HG03066 (cell line): ENCODE data around the gene USP6NL.

Experiments used
- ATAC-seq: cut with Tn5 transposase; IDR thresholded peaks from one replicate; pipeline ENCODE4 v1.9.1; 2021; ENCODE audit warnings: low read depth; ENCODE audit not compliant: unreplicated experiment

The USP6NL gene

DNA sequence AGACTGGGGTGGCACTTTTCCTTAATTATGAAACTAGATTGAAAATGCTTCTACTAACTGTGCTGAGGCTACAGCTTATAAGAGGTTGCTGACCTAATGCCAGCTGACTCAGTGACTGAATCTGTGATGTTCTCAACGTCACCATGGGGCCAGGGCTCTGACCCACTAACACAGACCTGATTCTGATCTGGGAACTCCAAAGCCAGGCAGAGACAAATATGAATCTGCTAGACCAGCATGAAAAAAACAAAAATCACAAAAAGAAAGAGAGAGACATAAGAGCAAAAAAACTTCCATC, 16.1 kb downstream of the USP6NL start:
- ATAC-seq = no peak

DNA sequence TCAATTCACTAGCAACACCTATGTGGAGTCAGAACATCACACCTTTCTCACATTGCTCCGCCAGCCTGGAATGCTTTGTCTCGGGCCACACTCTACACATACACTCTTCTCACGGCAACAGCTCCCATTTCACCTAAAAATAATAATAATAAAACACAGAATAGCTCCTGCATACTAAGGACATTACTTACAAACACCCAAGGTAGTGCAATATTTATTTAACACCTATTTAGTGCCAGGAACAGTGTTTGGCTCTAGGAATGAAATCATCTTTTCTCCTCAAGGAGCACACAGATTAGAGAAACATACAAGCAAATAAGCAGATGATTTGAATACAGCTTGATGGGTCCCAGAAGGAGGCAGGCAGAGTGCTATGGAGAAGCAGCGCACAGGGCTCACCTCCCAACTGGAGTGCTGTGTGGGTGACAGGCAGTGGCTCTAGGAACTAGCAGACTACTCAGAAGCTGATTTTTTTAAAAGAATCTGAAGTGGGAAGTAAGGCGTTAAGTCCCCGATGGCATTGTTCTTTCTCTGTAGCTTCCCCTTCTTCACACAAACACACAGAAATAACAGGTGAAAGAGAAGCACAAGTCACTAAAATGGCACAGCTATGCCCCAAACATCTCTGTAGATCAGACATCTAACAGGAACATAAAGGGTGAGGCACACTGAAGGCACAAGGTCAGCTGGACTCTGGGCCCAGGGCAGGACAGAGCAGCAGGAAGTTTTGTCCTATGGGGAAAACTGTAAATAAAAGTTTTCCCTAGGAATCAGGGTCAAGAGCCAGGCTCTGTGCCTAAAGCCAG, 16.7 kb downstream of the USP6NL start:
- no peak for ATAC-seq

DNA sequence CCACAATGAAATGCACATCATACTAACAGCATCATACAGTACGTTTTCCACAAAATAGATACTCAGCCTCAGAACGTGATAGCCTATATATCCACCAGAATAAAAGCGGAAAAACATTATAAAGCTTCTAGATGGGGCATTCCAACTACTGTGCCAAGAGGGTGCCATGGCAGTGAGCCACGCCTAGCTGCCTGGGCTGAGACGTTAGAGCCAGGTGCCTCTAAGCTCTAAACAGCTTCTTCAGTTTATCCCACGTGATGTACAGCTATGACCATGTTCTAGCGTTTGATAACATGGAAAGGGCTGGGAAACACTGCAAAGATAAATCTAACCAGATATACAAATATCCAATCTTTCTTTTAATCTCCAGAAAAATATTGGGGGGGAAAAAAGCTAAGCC, 17.8 kb downstream of the USP6NL start:
- no peak for ATAC-seq

DNA sequence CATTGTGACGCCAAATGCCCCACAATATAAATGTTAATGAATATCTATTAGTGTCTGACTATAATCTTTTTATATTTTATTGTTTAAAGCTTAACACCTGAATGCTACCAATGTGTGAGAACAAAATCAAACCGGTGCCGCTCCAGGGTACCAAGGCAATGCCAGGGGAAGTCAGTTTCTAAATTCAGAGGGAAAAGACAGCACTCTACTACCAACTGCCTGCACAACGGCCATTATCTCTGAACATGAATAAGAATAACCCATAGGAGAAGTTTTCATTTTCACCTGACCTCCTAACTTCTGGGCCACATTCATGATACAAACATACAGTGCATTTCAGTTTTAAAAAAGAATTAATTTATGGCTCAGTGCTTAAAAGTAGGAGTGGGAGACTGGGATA, 21.7 kb downstream of the USP6NL start:
- no peak for ATAC-seq

DNA sequence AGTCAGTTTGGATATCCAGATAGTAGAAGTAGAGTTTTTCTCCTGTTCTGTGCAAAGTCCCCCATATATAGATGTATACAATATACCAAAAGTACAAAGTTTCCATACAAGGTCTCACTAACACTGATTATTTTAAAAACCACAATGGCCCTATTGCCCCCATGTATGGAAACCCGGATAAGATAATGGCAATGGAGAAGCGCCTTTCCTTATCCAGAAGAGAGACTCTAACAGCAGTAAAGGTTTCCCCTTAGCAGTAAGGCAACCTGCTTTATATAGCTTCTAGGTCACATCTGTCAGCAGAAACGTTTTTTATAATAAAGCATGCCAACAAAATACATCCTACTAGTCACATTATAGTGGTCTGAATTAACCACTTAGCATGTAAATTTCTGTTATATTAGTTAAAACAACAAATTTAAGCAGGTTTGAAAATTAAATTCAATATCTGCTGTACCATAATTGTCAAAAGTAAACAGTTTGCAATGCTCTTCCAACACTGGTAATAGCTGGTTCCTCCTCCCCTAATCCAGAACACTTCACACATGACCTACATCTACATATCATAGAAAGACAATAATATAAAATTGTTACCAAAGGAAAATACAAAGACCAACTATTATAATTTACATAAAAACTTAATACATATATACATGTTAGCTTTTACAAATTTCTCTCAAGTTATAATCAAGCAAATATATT, 22.4 kb downstream of the USP6NL start:
- ATAC-seq = no peak

DNA sequence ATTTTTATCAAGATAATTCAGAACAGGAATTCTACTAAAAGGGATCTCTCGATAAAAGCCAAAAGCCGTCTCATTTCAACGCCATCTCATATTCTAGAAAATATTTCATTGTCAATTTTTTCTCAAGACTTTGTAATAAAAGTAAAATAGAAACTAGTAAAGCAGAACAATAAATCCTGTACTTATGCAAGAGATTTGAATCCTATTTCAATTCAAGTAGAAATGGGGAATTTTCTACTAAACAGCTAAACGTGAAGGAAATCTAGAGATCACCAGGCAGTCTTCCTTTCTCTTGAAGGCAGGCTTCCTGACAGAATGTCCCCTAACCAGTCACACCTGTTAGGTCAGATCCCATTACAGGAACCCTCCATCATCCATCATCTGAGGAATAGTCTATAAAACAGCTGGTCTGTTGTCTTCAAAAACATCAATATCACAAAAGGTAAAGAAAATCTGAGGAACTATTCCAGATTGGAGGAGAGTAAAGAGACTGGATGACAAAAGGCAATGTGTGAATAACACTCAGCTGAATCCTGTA, 23.7 kb downstream of the USP6NL start:
- no peak for ATAC-seq

DNA sequence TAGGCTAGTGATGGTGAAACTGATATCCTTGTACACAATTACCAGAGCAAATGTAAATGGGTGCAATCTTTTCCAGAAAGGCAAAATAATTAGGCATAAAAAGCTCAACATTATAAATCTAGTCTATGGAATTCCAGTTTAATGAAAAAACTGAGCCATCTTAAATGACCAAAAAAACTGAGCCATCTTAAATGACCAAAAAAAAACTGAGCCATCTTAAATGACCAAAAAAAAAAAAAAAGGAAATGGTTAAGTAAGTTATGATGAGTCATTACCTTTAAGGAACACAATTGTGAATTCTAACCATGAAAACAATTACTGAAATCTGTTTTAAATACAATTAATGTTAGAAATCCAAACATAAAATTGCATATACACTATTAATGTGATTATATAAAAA, 25.3 kb downstream of the USP6NL start:
- no peak for ATAC-seq

DNA sequence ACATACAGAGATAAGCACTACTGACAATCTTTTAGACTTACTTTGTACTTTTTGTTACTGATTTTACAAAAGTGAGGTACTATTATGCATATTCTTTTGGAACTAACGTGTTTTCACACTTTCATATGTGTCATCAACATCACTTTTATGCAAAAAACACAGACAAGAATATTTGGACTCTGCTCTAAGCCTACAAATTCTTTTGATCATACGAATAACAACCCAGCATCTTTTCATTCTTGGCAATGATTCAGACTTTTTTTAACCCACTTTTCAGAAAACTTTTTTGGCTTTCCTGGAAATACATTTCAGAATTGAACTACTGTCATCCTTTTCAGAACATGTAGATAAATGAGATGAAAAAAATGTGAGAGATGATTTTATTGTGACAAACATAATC, 30.2 kb downstream of the USP6NL start:
- no peak for ATAC-seq

DNA sequence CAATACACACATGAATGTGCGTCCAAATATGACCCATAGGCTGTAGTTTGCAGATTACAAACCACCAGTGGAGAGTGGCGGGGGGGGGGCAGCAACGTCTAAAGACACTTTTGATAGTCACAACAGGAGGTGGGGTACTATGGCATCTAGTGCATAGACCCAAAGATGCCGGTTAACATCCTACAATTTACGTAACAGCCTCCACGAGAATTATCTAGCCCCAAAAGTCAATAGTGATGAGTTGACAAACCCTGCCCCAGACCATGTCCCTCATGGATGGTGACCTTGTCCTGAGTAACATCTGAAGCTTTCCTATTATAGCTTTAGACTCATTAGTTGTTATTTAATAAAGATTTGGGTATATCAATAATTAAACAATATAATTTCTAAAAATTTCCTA, 31.6 kb downstream of the USP6NL start:
- no peak for ATAC-seq

DNA sequence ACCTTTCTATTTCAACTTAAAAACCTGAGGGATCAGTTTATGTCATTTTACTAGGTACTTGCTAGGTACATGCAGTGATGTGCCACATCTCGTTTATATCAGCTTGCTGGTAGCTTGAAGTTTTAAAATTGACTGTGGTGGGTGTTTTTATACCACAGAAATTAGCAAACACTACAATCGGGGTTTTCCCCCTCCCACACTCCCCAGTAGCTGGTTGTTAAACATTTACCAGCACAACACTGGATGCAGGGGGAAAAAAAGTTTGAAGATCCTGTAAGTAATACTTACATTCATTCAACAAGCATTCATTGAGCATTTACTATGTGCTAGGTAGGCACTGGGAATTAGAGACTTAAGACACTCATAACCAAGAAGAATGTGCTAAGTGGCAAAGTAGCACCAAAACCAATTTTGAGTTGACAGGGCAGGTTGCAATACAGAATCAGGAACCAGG, 32.6 kb downstream of the USP6NL start:
- ATAC-seq = peak; percentile 53

DNA sequence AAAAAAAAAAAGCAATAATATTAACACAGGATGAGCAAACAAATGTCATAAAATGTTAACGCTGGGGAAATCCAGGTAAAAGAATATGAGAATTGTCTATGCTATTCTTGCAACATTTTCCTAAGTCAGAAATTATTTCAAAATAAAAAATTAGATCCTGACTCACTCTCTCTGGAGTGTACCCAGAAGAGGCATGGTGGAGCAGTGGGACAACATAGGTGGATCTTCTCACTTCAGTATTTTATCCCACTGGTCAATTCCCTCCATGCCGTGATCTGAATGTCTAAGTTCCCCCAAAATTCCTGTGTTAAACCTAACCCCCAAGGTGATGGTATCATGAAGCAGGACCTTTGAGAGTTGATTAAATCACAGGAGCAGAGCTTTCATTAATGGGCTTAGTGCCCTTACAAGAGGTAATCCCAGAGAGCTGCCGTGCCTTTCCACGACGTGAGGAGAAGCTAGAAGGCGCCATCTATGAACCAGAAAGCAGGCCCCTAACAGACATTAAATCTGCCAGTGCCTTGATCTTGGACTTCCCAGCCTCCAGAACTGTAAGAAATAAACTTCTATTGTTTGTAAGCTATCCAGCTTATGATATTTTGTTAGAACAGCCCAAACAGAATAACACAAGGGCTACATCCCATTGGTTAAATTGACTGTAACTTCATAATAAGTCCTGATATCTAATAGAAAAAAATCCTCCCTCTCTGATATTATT, 35.2 kb downstream of the USP6NL start:
- no peak for ATAC-seq

DNA sequence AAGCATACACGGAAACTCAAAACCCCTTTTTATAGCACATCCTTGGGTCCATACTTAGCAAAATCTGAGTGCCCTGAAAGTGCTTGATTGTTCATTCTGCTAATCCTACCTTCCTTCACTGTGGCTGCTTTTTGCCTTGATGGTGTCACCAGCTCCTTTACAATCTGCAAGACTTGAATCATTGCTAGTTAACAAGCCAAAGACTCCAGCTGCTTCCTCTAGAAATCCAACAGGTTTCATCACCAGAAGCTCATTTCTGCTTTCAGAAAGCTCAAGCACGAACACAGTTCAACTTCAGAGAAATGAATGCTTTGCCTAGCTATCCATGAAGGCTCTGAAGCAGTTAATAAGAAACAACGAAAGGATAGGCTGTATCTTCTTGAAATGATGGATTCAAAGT, 38.0 kb downstream of the USP6NL start:
- ATAC-seq = peak; percentile 65

DNA sequence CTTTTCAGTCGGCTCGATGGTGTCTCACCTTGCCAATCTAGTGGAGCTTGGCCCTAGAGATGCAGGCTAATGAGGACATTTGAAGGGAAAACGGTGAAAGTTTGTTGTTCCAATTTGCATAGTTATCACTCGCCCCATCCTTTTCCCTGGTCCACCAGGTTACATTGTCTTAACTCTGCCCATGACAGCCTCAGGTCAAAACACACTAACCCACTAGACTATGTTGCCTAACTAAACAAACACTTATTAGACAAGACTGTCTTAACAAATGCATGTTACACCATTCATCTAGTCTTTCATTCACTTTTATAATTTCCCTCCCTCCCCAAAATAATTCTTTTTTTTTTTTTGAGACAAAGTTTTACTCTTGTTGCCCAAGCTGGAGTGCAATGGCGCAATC, 40.7 kb downstream of the USP6NL start:
- ATAC-seq = no peak

DNA sequence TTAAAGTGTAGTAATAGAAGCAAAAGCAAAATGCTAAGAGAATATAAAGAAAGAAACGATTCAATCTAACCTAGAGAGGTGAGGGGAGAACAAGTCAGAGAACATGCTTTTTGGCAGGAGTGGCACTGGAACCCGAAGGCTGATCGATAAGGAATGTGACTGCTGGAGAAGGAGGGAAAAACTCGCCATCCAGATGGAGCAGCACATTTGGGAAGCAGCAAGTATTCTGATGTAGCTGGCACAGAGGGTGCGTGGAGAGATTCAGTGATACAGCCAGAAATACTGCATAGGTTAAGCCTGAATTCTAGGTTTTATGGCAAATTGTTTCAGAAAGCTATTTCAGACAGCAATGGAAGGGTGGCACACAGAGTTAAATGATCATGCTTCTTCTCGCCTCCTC, 42.0 kb downstream of the USP6NL start:
- ATAC-seq = no peak

DNA sequence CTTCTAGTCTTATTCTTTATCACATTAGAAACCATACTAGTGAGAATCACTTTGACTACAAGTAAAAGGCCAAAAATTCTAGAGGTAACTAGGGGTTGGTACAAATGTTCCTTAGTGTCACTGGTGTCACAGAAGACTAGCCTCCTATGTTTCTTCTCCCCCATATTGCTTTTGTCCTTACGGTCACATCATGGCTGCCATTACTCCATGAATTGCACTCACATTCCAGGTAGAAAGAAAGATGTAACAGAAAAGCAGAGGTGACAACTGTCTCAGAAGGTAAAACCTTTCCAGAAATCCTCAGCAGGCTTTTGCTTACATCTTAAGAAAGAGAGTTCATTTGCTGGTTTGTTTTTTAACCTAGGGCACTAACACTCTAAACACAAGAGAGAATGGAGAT, 42.9 kb downstream of the USP6NL start:
- ATAC-seq = no peak

DNA sequence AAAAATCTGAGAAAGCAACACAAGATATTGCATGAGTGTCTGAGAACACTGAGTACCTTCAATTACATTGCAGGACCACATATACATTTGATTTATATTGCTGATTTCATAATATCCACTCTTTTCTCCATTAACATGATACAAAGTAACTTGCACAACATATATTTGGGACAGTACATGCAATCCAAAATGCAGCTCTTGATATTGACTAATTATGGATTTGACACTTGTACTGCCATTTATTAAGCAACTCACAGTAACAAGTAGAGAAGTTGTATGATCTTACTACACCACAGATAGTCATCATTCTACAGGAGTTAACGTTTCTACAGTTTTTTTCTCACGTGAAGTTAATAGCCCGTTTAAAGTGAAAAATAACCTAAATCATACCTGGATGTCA, 46.7 kb downstream of the USP6NL start:
- no peak for ATAC-seq

DNA sequence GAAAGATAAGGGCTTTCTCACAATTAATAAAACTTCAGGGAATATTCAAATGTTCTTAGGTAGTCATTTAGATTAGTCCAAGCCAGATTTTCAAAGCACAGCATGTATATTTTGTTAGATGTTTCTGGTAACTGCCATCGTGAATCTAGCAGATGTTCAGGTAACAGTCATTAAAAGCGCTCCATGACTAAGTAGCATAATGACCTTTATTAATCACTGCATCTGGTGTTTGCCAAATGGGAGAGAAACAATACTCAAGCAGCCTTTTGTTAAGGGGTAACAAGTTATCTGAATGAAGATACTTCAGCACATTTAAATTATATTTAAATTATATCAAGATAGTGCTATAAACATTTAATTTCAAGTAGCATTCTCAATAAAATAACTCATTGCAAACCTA, 47.5 kb downstream of the USP6NL start:
- ATAC-seq = no peak

DNA sequence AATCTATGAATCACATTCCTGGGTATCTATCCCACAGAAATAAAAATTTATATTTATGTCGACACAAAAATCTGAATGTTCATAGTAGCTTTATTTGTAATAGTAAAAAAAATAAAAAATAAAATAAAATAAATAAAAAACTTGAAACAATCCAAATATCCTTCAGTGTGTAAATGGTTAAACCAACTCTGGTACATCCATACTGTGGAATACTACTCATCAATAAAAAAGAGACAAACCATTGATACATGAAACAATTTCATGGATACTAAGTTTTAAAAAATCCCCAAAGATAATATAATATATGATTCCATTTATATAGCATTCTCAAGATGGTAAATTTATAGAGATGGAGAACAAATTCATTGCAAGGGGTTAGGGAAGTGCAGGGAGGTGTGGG, 48.6 kb downstream of the USP6NL start:
- ATAC-seq = no peak

DNA sequence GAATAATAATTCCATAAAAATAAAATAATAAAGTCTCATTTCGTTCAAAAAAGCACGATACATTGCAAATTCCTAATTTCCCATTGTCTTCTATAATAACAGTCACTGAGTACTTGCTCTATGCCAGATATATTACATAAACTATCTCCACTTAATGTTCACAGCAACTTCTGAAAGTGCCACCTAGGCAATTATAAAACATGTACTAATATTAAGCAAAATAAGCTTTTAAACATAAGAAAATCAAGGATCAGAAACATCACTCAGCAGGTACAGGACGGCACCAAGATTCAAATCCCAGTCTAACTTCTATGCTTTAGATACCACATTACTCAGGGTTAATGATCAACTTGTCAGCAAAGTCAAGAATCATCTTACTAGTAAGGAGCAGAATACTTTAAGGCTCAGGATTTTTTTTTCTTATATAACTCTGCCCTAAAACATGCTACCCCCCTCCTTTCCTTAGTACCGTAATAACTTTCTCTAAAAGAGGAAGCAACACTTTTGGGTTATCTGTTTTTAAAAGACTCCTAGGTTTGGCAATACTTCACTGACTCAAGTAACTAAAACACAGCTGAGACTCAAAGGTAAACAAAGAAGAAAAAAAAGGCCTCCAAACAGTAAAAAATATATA, 51.3 kb downstream of the USP6NL start:
- peak; percentile 88 for ATAC-seq

DNA sequence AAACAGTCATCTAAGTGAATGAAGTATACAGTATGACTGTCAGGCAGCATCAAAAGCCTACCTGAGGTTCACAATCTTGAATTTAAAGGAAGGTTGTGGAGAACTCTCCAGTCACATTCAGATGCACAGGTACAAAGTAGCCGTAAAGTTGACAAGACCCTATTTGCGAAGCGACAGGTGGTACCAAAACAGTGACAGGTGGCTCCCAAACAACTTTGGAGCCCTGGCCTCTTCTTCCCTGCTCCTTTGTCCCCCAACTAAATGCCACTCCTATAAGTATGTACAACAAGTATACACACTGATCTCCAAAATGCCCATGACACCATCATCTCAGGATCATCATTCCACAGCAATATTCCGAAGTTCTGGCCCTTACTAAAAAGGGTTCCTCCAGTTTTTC, 53.5 kb downstream of the USP6NL start:
- ATAC-seq = no peak

DNA sequence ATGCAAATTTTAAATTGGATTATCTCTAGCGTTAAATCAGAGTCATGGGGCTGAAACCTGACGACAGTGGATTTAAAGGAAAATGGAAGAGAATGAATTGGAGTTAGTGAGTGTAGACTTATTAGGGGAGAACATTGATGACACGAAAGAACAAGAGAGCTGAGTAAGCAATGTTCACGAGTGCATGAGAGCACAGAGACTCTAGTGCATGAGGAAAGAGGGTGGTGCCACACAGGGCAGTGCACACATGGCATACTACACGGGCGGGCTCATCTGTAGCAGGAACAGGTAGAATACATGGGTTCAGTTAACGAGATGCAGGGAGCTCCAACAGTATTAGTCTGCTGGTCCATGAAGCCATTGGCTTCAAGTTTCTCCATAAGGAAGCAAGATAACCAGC, 53.9 kb downstream of the USP6NL start:
- ATAC-seq = no peak
